Rectal smooth muscle tissue (tissue), 1 donor: ENCODE data around the gene PRDX6.

Experiments used
- H3K27ac ChIP-seq: one replicate; pipeline ENCODE4 v1.7.0; 2013; ENCODE audit warnings: low read depth, low read length, inconsistent platforms
- H3K27me3 ChIP-seq: one replicate; pipeline ENCODE4 v1.7.0; 2013; ENCODE audit warnings: low read length; ENCODE audit not compliant: control insufficient read depth, insufficient read depth
- H3K36me3 ChIP-seq: one replicate; pipeline ENCODE4 v1.7.0; 2013; ENCODE audit warnings: low read length; ENCODE audit not compliant: control insufficient read depth, insufficient read depth
- H3K4me1 ChIP-seq: one replicate; pipeline ENCODE4 v1.7.0; 2013; ENCODE audit warnings: low read length; ENCODE audit not compliant: control insufficient read depth, insufficient read depth
- H3K4me3 ChIP-seq: one replicate; pipeline ENCODE4 v1.7.0; 2013; ENCODE audit warnings: low read length
- H3K9ac ChIP-seq: one replicate; pipeline ENCODE4 v1.7.0; 2013; ENCODE audit warnings: low read length

The PRDX6 gene

DNA sequence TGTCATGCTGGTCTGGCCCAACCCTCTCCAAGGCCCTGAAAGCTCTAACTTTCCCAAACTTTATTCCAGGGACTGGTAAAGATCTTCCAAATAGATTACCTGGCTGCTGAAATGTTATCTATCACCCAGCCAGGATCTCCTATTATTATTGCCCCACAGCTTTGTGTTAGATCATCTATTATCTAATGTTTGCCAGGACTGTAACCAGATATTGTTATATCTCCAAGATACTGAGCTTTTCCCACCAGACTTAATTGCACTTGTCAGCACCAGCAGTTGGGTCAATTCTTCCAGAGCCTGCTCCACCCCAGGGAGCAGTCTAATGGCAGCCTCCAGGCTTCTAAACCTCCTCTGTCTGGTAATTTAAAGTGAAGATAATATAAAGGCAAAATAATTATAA lies 59.1 kb downstream of the PRDX6 start:
- Histone ChIP-seq H3K27me3 (no peaks in the 10 kb centered on the region), H3K4me1 (peaks cover 5% of the 10 kb centered on the region), H3K27ac (no peak overlapping the region), H3K4me3 (no peak overlapping the region), H3K9ac (no peak overlapping the region), H3K36me3 (no peaks in the 10 kb centered on the region)
